HG03280 (cell line): ENCODE measurements around the gene SSTR3.

ENCODE experiments used
- ATAC-seq: cut with Tn5 transposase; IDR thresholded peaks from one replicate; pipeline ENCODE4 v1.9.1; 2021; ENCODE audit warnings: mild to moderate bottlenecking, moderate library complexity; ENCODE audit not compliant: unreplicated experiment

The SSTR3 gene

GRCh38 chr22:37229805-37230672, 17.8 kb upstream of the SSTR3 start:
- ATAC-seq, result no peak

GRCh38 chr22:37229012-37229804, 16.9 kb upstream of the SSTR3 start:
- ATAC-seq, result no peak

GRCh38 chr22:37228106-37229011, 16.1 kb upstream of the SSTR3 start:
- ATAC-seq, result no peak

- ATAC-seq, result no peak
Measured at GRCh38 chr22:37226514-37226913, 14.2 kb upstream of the SSTR3 start.

- no peak for ATAC-seq
Measured at GRCh38 chr22:37226087-37226486, 13.8 kb upstream of the SSTR3 start.

- no peak for ATAC-seq
Measured at GRCh38 chr22:37225481-37225880, 13.2 kb upstream of the SSTR3 start.

- ATAC-seq, result no peak
Measured at GRCh38 chr22:37224757-37225420, 12.6 kb upstream of the SSTR3 start.

GRCh38 chr22:37223965-37224551, 11.8 kb upstream of the SSTR3 start:
- peak; percentile 34 for ATAC-seq

- no peak for ATAC-seq
Measured at GRCh38 chr22:37222440-37222971, 10.2 kb upstream of the SSTR3 start.

GRCh38 chr22:37221424-37222333, 9.4 kb upstream of the SSTR3 start:
- ATAC-seq, result no peak

- no peak for ATAC-seq
Measured at GRCh38 chr22:37220543-37220981, 8.3 kb upstream of the SSTR3 start.

- no peak for ATAC-seq
Measured at GRCh38 chr22:37219533-37219932, 7.3 kb upstream of the SSTR3 start.

- peak; percentile 77 for ATAC-seq
Measured at GRCh38 chr22:37218771-37219411, 6.6 kb upstream of the SSTR3 start.

GRCh38 chr22:37218399-37218770, 6.1 kb upstream of the SSTR3 start:
- peak; percentile 8 for ATAC-seq

- no peak for ATAC-seq
Measured at GRCh38 chr22:37215890-37216289, 3.6 kb upstream of the SSTR3 start.

GRCh38 chr22:37214731-37215030, 2.4 kb upstream of the SSTR3 start:
- no peak for ATAC-seq

- ATAC-seq, result no peak
Measured at GRCh38 chr22:37213941-37214730, 1.9 kb upstream of the SSTR3 start.
